ENCODE measurements around the gene TIPRL. TPM values are rescaled to one million over a fixed set of nuclear protein-coding genes. Genes with fewer than 3 reads are reported as not detected.

TIPRL gene
- total RNA-seq, result 25.0 TPM
- polyA plus RNA-seq, result 10 to 100 TPM; 43.2 to 61.3 (median 44.5) TPM

DNA sequence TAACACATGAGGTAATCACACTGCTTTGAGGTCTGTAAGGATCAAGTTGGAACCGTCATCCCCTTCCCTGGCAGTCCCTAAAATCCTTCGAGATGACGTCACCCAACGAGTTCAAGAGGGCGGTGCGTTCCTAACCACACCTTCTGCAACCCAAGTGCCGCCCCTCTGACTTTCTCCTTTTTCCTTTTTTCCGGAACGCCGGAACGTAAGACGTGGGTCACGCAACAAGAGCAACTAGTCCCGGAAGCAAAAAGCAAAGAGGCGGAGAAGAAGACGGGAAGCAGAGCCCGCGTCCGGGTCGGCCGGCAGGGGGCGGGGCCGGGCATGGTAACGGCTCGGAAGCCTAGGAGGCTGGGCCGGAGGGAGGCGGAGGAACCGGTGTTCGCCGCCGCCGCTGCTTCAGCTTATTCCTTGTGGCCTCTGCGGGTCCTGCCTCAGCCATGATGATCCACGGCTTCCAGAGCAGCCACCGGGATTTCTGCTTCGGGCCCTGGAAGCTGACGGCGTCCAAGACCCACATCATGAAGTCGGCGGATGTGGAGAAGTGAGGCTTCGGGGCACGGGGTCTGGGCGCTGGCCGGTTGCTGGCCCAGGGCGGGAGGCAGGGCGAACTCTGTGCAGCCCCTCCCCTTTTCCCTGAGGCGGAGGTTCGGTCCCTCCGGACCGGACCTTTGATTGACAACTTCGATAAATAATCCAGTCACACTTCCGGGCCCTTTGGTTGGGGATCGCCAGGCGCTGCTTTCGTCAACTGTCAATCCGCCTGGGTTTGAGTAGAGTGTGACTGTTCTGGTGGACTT, at the start of gene TIPRL:
Gene TIPRL, plus strand, starts transcription at position 325 of the 800 bp plus-strand sequence. Its CDS starts 116 bp downstream, at position 441.
- ATAC-seq (ENCODE audit: low read depth in 2 of 2), result peak; percentile 94 to 96
- H3K36me3 ChIP-seq (ENCODE audit: control insufficient read depth, insufficient read depth, low read length), result peaks cover 3% of the 10 kb centered on the region

DNA sequence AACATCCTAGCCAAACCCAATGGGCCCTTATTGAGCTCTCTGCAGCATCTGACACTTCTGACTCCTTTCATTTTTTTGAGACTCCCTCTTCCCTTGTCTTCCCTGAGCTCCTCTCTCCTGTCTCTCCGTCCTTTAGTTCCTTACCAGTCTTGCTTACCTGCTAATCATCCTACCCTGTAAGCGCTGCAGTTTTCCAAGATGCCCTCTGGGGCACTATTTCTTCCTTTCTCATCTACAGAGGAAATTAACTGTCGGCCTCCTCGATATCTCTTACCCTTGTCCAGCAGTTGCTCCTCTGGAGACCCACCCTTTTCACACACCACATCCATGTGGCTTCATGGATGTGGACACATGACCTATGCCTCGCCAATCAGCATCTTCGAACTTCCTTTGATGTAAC, 48.8 kb upstream of the TIPRL start:
- Histone ChIP-seq H3K9me3 (ENCODE audit: control insufficient read depth in 2 of 2, low read length in 2 of 2) (no peaks in the 10 kb centered on the region), H3K36me3 (ENCODE audit: control insufficient read depth, insufficient read depth, low read length) (no peaks in the 10 kb centered on the region), H3K4me3 (ENCODE audit: low read depth, low read length) (no peak overlapping the region), H3K4me1 (ENCODE audit: control insufficient read depth, insufficient read depth, low read length, poor library complexity, severe bottlenecking) (no peaks in the 10 kb centered on the region), H3K27ac (ENCODE audit: insufficient read depth, low read length, poor library complexity, severe bottlenecking) (no peak overlapping the region), H3K27me3 (ENCODE audit: control insufficient read depth, insufficient read depth, low read length) (peaks cover 18% of the 10 kb centered on the region)
- peaks cover 61% of the 10 kb centered on the region for H3K27me3 Mint-ChIP-seq
- H3K4me3 Mint-ChIP-seq, result no peak overlapping the region
- DNase-seq, result no peak
- no peak for ATAC-seq (ENCODE audit: low read depth in 2 of 2)
- H3K4me1 Mint-ChIP-seq, result peaks cover 0 to 3% (median 0%) of the 10 kb centered on the region in 4 donors
- H3K36me3 Mint-ChIP-seq, result no peaks in the 10 kb centered on the region
- peaks cover 0 to 5% (median 0%) of the 10 kb centered on the region in 7 donors for H3K9me3 Mint-ChIP-seq
- no peak overlapping the region for H3K27ac Mint-ChIP-seq

More for the DNA sequence above, at the start of gene TIPRL:
- peaks cover 3% of the 10 kb centered on the region for H3K27me3 Mint-ChIP-seq
- peaks cover 0 to 1% (median 0%) of the 10 kb centered on the region in 7 donors for H3K9me3 Mint-ChIP-seq
- H3K36me3 Mint-ChIP-seq, result no peaks in the 10 kb centered on the region
- Histone ChIP-seq H3K27ac (ENCODE audit: insufficient read depth, low read length, poor library complexity, severe bottlenecking) (peak within 1 kb of the TSS; percentile 97), H3K4me3 (ENCODE audit: low read depth, low read length) (peak within 1 kb of the TSS; percentile 94), H3K4me1 (ENCODE audit: control insufficient read depth, insufficient read depth, low read length, poor library complexity, severe bottlenecking) (peaks cover 19% of the 10 kb centered on the region), H3K27me3 (ENCODE audit: control insufficient read depth, insufficient read depth, low read length) (peaks cover 2% of the 10 kb centered on the region), H3K9me3 (ENCODE audit: control insufficient read depth in 2 of 2, low read length in 2 of 2) (no peaks in the 10 kb centered on the region)
- H3K4me3 Mint-ChIP-seq, result no peak within 1 kb of the TSS
- peaks cover 0 to 16% (median 7%) of the 10 kb centered on the region in 4 donors for H3K4me1 Mint-ChIP-seq
- DNase-seq, result peak; percentile 90 to 96 (median 91)
- H3K27ac Mint-ChIP-seq, result no peak within 1 kb of the TSS

DNA sequence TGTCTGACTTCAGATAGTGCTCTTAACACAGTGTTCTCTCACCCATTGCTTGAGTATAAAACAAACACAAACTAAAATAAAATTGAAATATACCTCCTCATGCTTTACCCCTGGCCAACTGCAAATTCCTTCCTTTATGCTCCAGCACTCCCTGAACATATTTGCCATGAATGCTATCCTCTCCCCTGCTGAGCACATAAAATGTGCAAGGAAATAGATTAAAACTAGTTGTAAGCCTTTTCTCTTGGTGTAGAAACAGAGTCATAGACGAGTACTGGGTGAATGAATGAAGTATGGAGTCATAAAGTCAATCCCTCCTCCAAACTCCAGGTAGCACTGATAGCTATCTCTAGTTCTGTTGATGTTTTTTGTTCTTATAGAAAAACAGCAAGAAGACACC, 44.6 kb upstream of the TIPRL start:
- Mint-ChIP-seq H3K9me3 (peaks cover 0 to 6% (median 0%) of the 10 kb centered on the region in 7 donors), H3K4me3 (peak overlapping the region in 1 of 4 donors; percentile 55), H3K36me3 (no peaks in the 10 kb centered on the region), H3K27ac (no peak overlapping the region), H3K27me3 (peaks cover 74% of the 10 kb centered on the region), H3K4me1 (peaks cover 0 to 23% (median 13%) of the 10 kb centered on the region in 4 donors)
- Histone ChIP-seq H3K9me3 (ENCODE audit: control insufficient read depth in 2 of 2, low read length in 2 of 2) (no peaks in the 10 kb centered on the region), H3K27ac (ENCODE audit: insufficient read depth, low read length, poor library complexity, severe bottlenecking) (no peak overlapping the region), H3K27me3 (ENCODE audit: control insufficient read depth, insufficient read depth, low read length) (peaks cover 30% of the 10 kb centered on the region), H3K4me1 (ENCODE audit: control insufficient read depth, insufficient read depth, low read length, poor library complexity, severe bottlenecking) (peaks cover 17% of the 10 kb centered on the region), H3K36me3 (ENCODE audit: control insufficient read depth, insufficient read depth, low read length) (no peaks in the 10 kb centered on the region), H3K4me3 (ENCODE audit: low read depth, low read length) (no peak overlapping the region)
- DNase-seq (no peak), ATAC-seq (ENCODE audit: low read depth in 2 of 2) (no peak)

DNA sequence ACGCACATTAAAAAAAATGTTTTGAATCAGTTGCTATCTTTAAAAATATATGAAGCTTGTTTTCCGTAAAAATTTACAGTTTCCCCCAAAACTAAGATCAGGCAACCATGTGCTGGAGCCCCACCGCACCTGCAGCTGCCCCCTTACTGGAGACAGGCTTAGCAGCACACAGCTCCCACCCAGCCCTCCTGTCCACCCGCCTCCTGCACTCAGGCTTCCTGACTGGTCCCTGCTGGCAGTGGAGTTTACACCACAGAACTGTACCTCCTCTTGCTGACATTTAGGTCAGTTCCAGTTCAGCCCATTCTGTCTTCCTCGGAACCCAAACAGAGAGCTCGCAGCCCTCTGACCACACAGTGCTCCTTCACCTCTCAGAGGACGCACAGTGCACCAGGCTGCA, 44.1 kb upstream of the TIPRL start:
- H3K27ac Mint-ChIP-seq, result no peak overlapping the region
- no peaks in the 10 kb centered on the region for H3K36me3 ChIP-seq (ENCODE audit: control insufficient read depth, insufficient read depth, low read length)
- H3K4me3 ChIP-seq (ENCODE audit: low read depth, low read length), result no peak overlapping the region
- H3K36me3 Mint-ChIP-seq, result no peaks in the 10 kb centered on the region
- peak overlapping the region in 3 of 4 donors; percentile 64 to 89 (median 86) for H3K4me3 Mint-ChIP-seq
- H3K27me3 ChIP-seq (ENCODE audit: control insufficient read depth, insufficient read depth, low read length), result peaks cover 30% of the 10 kb centered on the region
- DNase-seq, result no peak
- H3K27me3 Mint-ChIP-seq, result peaks cover 77% of the 10 kb centered on the region
- peaks cover 17% of the 10 kb centered on the region for H3K4me1 ChIP-seq (ENCODE audit: control insufficient read depth, insufficient read depth, low read length, poor library complexity, severe bottlenecking)
- no peaks in the 10 kb centered on the region for H3K9me3 ChIP-seq (ENCODE audit: control insufficient read depth in 2 of 2, low read length in 2 of 2)
- peaks cover 0 to 23% (median 13%) of the 10 kb centered on the region in 4 donors for H3K4me1 Mint-ChIP-seq
- H3K9me3 Mint-ChIP-seq, result peaks cover 0 to 7% (median 0%) of the 10 kb centered on the region in 7 donors
- ATAC-seq (ENCODE audit: low read depth in 2 of 2), result no peak
- H3K27ac ChIP-seq (ENCODE audit: insufficient read depth, low read length, poor library complexity, severe bottlenecking), result no peak overlapping the region

DNA sequence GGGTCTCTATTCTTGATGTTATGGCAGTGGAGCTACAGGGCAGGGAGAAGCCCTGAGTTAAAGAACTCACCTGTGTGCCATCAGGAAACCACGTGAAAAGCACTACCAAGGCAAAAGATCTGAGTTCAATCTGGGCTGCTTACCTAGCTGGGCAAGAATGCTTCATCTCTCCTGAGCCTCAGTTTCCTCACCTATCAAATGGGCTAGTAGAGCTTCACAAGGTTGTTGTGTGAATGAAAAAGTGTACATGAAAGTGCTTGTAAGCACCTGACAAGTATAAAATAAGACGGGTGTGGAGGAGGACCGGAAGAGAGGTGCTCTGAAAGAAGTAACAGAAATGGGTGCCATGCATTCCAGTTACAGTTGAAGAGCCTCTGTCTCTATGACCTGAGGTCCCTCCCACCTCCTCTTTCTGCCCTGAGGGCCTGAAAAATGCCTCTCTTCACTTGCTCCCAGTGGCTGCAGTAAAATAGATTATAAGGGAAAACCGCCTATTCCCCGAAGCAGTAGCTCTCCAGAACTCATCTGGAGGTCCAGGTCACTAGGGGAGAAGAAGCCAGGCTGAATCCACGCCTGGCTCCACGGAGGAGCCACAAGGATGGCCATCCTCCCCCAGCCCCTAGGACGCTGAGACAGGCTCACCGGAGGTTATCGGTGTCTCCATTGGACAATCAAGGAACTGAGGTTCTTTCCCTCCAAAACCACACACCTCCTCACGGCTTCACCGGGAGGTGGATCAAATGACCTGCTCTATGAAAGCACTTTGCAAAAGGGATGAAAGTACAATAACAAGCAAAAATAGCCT, 43.4 kb upstream of the TIPRL start:
- peak overlapping the region; percentile 64 for H3K4me3 ChIP-seq (ENCODE audit: low read depth, low read length)
- H3K36me3 ChIP-seq (ENCODE audit: control insufficient read depth, insufficient read depth, low read length), result no peaks in the 10 kb centered on the region
- no peaks in the 10 kb centered on the region for H3K36me3 Mint-ChIP-seq
- peak overlapping the region; percentile 59 to 89 (median 86) for H3K4me3 Mint-ChIP-seq
- peaks cover 17% of the 10 kb centered on the region for H3K4me1 ChIP-seq (ENCODE audit: control insufficient read depth, insufficient read depth, low read length, poor library complexity, severe bottlenecking)
- ATAC-seq (ENCODE audit: low read depth in 2 of 2) (no peak), DNase-seq (no peak)
- H3K27me3 ChIP-seq (ENCODE audit: control insufficient read depth, insufficient read depth, low read length), result peaks cover 26% of the 10 kb centered on the region
- no peaks in the 10 kb centered on the region for H3K9me3 ChIP-seq (ENCODE audit: control insufficient read depth in 2 of 2, low read length in 2 of 2)
- H3K27me3 Mint-ChIP-seq, result peaks cover 82% of the 10 kb centered on the region
- H3K27ac Mint-ChIP-seq, result peak overlapping the region in 1 of 3 donors; percentile 32
- no peak overlapping the region for H3K27ac ChIP-seq (ENCODE audit: insufficient read depth, low read length, poor library complexity, severe bottlenecking)
- peaks cover 0 to 23% (median 13%) of the 10 kb centered on the region in 4 donors for H3K4me1 Mint-ChIP-seq
- H3K9me3 Mint-ChIP-seq, result peaks cover 0 to 6% (median 0%) of the 10 kb centered on the region in 7 donors

DNA sequence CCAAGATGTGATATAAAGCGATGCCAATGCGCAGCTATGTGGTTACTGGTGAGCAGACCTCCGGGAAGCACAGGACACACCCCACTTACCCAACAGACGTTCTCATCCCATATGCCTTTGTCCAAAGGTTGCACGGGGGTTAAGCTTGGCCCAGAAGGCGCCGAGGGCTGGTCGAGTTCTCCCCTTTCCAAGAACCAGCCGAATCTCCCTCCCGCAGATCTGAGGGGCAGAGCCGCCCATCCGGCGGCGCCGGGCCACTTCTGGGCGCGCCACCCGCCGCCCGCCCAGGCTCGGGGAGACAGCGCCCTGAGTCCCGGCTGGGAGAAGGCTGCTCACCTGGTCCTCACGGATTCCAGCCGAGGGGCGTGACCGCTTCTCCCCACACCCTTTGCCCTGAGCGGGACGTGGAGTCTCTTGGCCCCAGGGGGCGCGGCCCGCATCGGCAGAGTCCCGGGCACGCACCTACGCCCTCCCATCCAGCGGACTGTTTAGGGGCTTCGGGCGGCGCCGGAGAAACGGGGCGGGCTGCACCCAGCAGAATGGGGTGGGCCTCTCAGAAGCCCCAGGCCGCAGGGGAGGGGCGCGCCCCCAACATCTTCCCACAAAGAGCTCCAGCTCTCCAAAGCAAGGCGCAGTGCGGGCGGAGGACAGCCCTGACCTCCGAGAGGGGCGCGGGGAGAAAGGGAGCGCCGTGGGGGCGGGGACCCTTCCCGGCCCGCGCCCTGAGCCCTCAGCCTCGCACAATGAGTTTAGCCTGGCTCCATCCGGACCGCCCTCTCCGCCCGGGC, 42.6 kb upstream of the TIPRL start:
- H3K36me3 ChIP-seq (ENCODE audit: control insufficient read depth, insufficient read depth, low read length), result no peaks in the 10 kb centered on the region
- Mint-ChIP-seq H3K4me1 (peaks cover 0 to 23% (median 13%) of the 10 kb centered on the region in 4 donors), H3K27me3 (peaks cover 76% of the 10 kb centered on the region), H3K36me3 (no peaks in the 10 kb centered on the region), H3K27ac (peak overlapping the region in 1 of 3 donors; percentile 32), H3K9me3 (peaks cover 0 to 4% (median 0%) of the 10 kb centered on the region in 7 donors), H3K4me3 (peak overlapping the region; percentile 59 to 89 (median 86))
- peaks cover 17% of the 10 kb centered on the region for H3K4me1 ChIP-seq (ENCODE audit: control insufficient read depth, insufficient read depth, low read length, poor library complexity, severe bottlenecking)
- peaks cover 23% of the 10 kb centered on the region for H3K27me3 ChIP-seq (ENCODE audit: control insufficient read depth, insufficient read depth, low read length)
- peak in 2 of 3 donors; percentile 9 to 20 for DNase-seq
- no peak overlapping the region for H3K27ac ChIP-seq (ENCODE audit: insufficient read depth, low read length, poor library complexity, severe bottlenecking)
- H3K4me3 ChIP-seq (ENCODE audit: low read depth, low read length), result peak overlapping the region; percentile 64
- ATAC-seq (ENCODE audit: low read depth in 2 of 2), result peak; percentile 23 to 38
- no peaks in the 10 kb centered on the region for H3K9me3 ChIP-seq (ENCODE audit: control insufficient read depth in 2 of 2, low read length in 2 of 2)

Measured in CD4-positive, CD25-positive, alpha-beta regulatory T cell (primary cell).